GM19239 (cell line): Measurements from ENCODE around the gene SLC46A3.
"Not testable (repeated sequence)": the region's sequence is repeated elsewhere in the genome, so short reads cannot be mapped to it uniquely, and the experiment has no call there.

Experiments
- DNase-seq: peaks from one replicate; pipeline ENCODE4 v3.0.0; 2011; ENCODE audit warnings: low spot score; ENCODE audit not compliant: insufficient read length
- FAIRE-seq: peaks from 2 replicates; lab custom pipeline; 2011; peaks lifted over from hg19 to GRCh38; lab: Jason Lieb, UNC

The SLC46A3 gene, protein sequence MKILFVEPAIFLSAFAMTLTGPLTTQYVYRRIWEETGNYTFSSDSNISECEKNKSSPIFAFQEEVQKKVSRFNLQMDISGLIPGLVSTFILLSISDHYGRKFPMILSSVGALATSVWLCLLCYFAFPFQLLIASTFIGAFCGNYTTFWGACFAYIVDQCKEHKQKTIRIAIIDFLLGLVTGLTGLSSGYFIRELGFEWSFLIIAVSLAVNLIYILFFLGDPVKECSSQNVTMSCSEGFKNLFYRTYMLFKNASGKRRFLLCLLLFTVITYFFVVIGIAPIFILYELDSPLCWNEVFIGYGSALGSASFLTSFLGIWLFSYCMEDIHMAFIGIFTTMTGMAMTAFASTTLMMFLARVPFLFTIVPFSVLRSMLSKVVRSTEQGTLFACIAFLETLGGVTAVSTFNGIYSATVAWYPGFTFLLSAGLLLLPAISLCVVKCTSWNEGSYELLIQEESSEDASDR

DNA sequence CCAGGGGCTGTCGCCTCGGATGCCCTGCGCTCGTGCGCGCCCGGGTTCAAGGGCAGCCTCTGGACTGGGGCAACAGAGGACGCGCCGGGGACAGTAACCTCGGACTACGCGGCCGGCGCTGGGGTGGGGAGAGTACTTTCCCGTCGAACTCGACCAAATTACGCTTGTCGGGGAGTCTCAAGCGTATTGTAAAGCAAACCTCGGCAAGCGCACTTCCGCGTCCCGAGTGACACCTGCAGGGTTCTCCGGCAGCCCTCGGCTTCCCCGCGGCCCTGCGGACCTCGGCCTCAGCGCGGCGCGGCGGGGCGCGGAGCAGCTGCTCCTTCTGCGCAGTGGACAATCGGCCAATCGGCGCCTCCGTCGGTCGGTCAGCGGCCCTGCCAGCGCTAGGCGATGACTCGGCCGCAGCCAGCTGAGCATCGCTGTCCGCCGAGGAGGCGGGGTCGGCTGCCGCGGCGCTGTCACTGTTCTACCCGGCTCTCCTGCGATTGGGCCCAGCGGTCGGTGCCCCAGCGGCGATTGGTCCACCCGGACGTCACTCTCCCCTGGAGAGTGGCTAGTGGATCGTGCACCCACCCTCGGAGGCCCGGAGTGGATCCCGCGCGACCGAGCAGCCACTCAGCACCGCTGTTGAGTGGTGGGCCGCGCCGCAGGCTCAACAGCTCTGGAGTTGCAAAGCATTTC is at the start of gene SLC46A3:
Gene SLC46A3 (minus strand): TSS at position 428 of the 684 bp plus-strand sequence. CDS start 972 bp downstream, outside the sequence.
- peak; percentile 94 for DNase-seq
- peak; percentile 81 for FAIRE-seq

DNA sequence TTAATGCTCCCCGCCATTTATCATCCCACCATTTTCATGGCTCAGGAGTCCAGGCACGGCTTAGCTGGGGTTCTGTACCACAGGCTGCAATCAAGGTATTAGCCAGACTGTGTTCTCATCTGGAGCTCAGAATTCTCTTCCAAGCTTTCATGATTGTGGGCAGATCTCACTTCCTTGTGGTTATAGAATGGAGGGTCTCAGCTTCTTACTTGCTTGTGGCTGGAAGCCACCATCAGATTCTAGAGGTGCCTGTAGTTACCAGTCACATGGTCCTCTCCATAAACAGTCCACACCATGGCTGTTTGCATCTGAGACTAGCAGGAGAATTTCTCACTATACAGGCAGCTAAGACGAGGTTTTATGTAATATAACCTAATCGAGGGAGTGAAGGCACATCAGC is 45.1 kb upstream of the SLC46A3 start:
- FAIRE-seq, result no peak
- no peak for DNase-seq

DNA sequence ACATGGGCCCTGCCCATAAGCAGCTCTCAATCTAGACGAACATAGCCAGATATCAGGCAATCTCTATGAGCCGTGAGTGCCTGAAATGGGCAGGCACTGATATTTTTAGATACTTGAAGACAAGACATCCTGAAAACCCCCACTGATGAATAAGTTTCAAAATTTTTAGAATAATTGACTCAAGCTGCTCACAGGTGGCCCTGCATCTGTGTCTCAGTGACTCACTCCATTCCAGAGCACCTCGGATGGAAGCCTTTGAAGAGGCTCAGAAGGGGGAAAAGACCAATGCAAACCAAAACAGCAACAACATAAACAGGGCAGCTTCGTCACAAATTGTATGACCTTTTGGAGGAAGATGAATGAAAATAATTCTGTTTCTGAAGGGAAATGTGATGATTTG is 42.8 kb upstream of the SLC46A3 start:
- FAIRE-seq (no peak), DNase-seq (no peak)

DNA sequence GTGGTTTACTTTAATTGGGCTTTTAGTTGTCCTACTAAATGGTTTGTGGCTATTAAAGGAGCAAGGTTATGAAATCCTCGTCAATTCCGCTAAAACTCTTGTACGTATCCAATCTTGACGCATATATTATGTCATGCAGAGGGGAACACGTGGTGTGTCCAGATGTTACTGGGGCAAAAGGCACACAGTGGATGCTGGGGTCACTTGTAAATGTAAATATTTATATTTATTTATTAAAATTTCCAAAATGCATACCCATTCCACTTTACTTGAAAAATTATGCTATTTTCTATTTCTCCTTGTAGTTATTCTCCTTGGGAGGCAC is 36.7 kb upstream of the SLC46A3 start:
- DNase-seq, result no peak
- no peak for FAIRE-seq

DNA sequence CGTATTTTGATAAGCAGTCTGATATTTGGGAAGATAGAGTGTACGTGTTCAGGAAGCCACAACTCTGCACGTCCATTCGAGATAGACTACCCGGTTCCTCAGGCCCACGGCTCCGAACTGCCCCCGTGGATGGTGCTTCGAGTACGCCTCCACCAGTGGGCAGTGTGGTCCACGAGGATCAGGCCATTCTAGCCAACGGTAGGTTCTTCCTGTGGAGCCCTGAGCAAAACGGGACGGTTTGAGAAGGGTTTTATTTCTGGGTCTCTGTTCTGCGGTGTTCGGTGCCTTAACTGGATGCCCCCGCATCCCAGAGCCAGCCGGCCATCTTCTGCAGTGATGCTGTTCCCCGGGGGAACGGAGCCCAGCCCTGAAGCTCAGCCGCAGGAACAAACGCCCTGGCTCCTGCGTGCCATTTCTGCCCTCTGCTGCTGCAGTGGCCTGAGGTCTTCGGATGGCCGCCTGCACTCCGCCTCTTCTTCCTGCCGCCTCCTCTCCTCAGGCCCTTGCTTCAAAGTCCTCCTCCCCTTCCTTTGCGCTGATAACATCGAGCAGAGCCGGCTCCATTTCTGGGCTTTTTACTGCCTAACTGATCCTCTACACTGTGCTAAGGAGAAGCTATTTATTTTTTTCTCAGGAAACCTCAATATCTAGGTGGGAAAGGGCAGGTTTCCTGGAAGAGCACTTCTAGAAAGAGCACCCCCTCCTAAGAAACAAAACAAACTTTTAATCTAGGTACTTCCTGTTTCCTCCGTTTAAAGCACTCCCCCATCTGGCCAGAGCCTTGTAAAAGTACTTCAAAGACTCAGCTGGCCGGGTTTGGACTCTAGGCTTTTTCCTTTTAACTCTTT is 36.2 kb upstream of the SLC46A3 start:
- DNase-seq, result no peak

GRCh38 chr13:28753946-28754345 is 35.2 kb upstream of the SLC46A3 start:
- FAIRE-seq (no peak), DNase-seq (no peak)

More for the DNA sequence above, 36.2 kb upstream of the SLC46A3 start:
- FAIRE-seq, result no peak

- no peak for FAIRE-seq
- DNase-seq, result no peak
These were observed 34.6 kb upstream of the SLC46A3 start for GRCh38 chr13:28753208-28753892.

DNA sequence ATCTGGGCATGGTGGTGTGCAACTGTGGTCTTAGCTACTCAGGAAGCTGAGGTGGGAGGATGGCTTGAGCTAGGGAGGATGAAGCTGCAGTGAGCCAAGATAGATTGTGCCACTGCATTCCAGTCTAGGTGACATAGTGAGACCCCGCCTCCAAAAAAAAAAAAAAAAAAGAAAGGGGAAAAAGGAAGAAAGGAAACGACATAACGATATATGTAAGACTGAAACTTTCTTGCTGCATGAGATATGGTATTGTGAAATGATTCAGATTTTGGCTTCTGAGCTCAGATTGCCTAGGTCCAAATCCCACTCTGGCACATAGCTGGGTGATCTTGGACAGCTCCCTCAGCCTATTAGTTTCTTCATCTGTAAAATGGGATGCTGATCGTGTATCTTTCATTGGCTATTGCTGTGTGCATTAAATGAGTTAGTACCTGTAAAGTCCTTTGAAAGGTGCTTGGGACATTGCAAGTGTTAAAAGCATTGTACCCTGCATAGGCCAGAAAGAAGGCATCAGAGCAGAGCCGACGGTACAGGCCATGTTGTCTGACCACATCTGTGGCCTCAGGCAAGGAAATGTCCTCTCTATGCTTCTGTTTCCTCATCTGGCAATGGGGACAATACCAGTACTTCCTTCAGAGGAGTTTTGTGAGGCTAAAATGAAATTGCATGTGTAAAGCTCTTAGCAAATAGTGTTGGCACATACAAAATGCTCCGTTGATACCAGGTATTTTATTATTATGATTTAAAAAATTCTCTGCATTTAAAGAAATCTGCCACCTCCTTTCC is 32.6 kb upstream of the SLC46A3 start:
- DNase-seq (no peak), FAIRE-seq (no peak)

GRCh38 chr13:28750187-28751045 is 31.6 kb upstream of the SLC46A3 start:
- FAIRE-seq (no peak), DNase-seq (no peak)

GRCh38 chr13:28747851-28748250 is 29.1 kb upstream of the SLC46A3 start:
- DNase-seq, result no peak
- no peak for FAIRE-seq

- FAIRE-seq (no peak), DNase-seq (no peak)
These were observed 27.5 kb upstream of the SLC46A3 start for GRCh38 chr13:28746287-28746612.

DNA sequence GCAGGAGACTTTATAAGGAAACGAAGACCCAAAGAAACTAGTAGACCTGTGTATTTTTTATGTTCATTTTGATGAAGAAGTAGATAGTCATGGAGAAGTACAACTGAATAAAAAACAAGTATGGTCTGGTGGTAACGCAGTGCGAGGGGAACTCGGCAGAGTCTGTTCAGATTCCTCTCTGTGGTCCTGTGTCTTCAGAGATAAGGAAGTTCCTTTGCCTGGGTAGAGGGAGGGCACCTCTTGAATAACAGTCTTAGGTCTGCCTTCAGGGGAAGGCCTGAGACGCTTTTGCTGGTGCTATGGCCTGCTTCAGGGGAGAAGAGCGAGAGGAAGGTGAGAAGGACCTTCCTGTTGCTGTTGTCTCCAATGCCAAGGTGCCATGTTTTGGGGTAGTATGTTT is 25.9 kb upstream of the SLC46A3 start:
- FAIRE-seq, result no peak
- no peak for DNase-seq

- DNase-seq, result no peak
- no peak for FAIRE-seq
These were observed 25.3 kb upstream of the SLC46A3 start for GRCh38 chr13:28744091-28744536.

GRCh38 chr13:28743499-28744083 is 24.8 kb upstream of the SLC46A3 start:
- no peak for DNase-seq
- no peak for FAIRE-seq

GRCh38 chr13:28743020-28743419 is 24.2 kb upstream of the SLC46A3 start:
- DNase-seq (no peak), FAIRE-seq (no peak)

DNA sequence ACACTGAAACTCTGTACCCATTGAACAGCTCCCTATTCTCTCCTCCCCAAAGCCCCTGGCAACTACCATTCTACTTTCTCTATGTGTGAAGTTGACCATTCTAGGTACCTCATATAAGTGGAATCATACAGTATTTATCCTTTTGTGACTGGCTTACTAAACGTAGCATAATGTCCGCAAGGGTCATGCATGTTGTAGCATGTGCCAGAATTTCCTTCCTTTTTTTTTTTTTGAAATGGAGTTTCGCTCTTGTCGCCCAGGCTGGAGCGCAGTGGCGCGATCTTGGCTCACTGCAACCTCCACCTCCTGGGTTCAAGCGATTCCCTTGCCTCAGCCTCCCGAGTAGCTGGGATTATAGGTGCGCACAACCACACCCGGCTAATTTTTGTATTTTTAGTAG is 23.7 kb upstream of the SLC46A3 start:
- not testable (repeated sequence) for FAIRE-seq, DNase-seq

DNA sequence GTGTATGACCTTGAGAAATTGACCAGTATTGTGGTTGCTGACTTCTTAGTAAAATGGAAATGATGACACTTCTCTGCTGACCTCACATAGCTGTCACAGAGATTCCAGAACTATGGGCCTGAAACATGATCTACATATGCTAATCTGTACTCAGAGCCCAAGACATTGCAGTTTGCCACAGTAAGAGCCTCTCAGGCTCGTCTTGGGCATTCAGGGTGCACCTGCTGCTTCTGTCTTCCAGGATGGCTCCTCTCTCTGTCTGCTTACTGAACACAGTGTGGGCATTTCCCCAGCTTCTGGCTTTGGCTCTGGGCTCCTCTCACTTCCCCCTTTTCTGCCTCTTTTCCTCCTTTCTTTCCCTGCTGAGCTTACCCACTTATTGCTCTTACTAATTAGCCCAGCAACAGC is 22.3 kb upstream of the SLC46A3 start:
- FAIRE-seq (no peak), DNase-seq (no peak)

DNA sequence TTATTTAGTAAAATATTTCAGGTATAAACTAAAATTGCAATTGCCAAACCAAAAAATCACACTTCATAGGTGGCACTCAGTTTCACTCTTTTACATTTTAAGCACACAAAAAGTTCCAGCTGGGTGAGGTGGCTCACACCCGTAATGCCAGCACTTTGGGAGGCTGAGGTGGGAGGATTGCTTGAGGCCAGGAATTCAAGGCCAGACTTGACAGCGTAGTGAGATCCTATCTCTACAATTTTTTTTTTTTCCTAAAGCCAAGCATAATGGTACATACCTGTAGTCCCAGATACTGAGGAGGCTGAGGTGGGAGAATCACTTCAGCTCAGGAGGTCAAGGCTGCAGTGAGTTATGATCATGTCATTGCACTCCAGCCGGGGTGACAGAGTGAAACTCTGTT is 20.6 kb upstream of the SLC46A3 start:
- DNase-seq (no peak), FAIRE-seq (no peak)
